HG02763 (cell line): ENCODE measurements around the gene WNT8A.

ENCODE experiments used
- ATAC-seq: cut with Tn5 transposase; IDR thresholded peaks from one replicate; pipeline ENCODE4 v1.9.1; 2021; ENCODE audit warnings: mild to moderate bottlenecking, moderate library complexity; ENCODE audit not compliant: unreplicated experiment

The WNT8A gene

GRCh38 chr5:138082033-138082432 is 1.8 kb upstream of the WNT8A start:
- ATAC-seq: no peak

DNA sequence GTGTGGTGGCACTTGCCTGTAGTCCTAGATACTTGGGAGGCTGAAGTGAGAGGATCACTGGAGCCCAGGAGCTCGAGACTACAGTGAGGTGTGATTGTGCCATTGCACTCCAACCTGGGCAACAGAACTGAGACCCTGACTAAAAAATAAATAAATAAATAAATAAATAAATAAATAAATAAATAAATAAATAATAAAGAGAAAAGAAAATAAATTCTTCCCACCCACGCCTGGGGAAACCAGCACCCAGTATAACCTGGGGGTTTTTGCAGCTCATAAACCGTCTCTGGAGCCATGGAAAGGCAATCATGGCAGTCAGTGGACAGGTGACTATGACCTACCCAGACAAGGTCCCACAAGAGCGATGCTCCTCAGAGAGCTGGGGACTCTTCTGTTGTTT is 7.9 kb downstream of the WNT8A start:
- no peak for ATAC-seq

DNA sequence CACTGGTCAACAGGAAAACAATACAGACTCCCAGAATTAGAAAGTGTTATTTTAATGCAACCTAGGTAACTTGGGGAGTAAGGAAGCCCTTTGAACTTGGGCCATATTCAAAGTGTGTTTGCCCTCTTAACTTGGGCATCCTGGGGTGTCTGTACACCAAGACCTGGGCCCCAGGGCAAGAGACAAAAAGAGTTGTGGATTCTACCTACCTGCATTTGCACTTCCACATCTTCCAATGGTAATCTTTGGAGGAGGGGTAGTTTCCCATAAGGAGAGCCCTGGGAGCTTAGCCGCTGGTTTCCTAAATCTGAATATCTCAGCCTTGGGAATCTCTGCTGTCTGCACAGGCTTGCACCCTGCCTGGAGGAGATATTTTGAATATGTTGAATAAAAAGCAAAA is 8.5 kb downstream of the WNT8A start:
- ATAC-seq: no peak

DNA sequence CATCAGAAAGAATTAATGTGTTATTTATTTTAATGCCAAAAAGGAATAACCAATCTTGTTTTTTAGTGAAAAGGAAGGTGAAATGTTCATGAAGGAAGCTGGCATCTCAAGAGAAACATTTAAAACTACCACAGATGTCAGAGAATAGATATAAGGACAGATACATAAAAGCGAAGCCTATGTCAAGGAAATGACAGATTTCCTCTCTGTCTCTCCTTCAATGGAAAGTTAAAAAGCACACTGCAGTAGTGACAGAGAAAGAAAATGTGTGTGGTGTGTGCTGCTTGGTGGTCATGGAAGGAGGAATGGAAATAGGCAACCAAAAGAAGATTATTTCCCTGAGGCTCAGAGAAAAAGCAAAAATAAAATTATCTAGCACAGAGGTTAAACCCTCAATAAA is 9.2 kb downstream of the WNT8A start:
- no peak for ATAC-seq

DNA sequence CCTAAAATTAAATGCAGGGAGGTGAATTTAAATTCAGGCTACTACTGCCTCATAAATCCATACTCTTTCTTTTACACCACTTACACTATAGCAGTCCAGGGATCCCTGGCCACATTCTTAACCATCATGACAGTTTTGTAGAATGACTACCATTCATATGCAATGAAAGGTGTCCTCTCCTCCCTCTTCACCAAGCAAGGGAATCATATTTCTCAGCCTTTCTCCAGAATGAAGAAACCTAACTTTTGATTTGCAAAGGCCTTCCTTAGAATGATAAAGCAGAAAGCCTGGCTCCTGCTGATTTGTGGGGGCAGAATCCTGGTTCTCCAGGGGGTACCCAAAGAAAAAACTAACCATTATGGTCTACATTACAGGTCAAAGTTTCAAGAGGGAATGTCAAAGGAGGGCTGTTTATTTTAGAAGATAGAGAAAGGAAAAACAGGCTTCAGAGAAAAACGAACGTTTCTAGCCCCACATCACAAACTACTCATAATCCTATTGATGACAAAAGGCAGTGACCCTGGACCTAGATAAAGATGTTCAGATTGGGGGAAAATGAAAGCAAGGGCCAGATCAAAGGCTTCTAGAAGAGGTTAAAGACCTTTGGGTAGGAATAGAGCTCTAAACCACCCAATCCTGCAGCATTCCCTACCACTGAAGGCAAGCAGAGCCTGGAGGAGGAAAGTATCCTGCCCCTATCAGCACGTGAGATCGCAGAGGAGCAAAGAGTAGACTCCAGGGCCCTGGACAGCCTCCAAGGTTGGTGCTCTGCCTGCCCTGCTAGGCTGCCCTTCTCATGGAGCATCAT is 11.5 kb downstream of the WNT8A start:
- ATAC-seq: no peak

- no peak for ATAC-seq
These were observed 12.5 kb downstream of the WNT8A start for GRCh38 chr5:138096363-138096762.

GRCh38 chr5:138096997-138097828 is 13.4 kb downstream of the WNT8A start:
- no peak for ATAC-seq

DNA sequence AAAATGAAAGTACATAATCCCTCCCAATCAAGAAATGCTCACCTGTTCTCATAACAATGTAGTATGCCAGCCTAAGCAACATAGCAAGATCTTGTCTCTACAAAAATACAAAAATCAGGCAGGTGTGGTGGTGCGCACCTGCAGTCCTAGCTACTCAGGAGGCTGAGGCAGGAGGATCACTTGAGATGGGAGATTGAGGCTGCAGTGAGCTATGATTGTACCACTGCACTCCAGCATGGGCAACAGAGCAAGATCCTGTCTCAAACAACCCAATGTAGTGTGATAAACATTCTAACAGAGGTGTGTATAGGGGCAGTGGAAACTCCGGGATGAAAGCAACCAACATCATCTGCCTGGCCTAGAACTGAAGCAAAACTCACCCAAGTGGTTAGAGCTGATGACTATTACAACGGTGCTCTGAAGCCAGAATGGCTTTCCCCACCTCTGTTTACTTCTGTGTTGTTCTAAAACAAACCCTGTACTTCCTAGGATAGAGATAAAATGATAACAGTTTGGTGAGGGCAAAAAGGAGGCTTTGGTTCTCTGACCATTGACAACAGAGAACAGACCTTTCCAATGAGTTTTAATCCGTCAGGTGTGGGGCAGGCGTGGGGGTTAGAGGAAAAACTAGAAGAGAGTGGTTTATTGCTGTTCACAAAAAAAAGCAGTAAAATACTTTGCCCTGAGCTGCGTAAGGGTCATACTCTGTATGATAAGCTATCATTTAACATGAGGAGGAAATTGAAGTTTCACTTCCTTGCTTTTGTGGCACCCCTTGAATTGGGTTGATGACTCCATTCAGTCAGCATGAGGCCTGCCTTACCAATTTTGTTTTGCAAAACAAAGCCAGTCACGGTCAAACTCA is 18.9 kb downstream of the WNT8A start:
- ATAC-seq: no peak

DNA sequence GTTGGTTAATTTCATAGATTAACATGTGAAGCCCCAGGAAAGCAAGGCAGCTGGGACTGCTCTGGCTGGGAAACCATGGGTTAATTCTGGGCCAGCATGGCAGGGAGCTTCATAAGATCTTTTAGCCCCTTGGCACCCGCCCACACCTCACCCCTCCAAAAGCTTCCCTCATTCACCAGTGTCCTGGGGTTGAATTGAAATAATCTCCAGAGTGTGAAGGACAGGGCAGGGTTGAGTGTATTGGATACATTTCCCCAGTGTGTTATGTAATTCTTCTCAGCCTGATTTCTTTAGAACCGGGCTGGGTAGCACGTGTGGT is 19.4 kb downstream of the WNT8A start:
- no peak for ATAC-seq

DNA sequence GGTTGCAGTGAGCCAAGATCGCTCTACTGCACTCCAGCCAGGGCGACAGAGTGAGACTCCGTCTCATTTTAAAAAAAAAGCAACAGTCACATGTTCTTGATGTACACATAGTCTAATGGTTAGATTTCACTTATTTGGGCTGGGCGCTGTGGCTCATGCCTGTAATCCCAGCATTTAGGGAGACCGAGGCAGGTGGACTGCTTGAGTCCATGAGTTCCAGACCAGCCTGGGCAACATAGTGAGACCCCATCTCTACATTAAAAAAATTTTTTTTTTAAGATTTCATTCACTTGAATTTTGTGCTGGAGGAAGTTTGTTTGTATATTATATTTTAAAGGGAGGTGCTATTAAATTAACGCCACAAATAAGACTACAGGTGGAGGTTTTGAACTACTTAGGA is 21.9 kb downstream of the WNT8A start:
- no peak for ATAC-seq

GRCh38 chr5:138107213-138107612 is 23.4 kb downstream of the WNT8A start:
- ATAC-seq: no peak

GRCh38 chr5:138109463-138110265 is 25.8 kb downstream of the WNT8A start:
- no peak for ATAC-seq

- ATAC-seq: no peak
These were observed 26.6 kb downstream of the WNT8A start for GRCh38 chr5:138110266-138110963.

GRCh38 chr5:138111181-138111580 is 27.3 kb downstream of the WNT8A start:
- ATAC-seq: no peak

DNA sequence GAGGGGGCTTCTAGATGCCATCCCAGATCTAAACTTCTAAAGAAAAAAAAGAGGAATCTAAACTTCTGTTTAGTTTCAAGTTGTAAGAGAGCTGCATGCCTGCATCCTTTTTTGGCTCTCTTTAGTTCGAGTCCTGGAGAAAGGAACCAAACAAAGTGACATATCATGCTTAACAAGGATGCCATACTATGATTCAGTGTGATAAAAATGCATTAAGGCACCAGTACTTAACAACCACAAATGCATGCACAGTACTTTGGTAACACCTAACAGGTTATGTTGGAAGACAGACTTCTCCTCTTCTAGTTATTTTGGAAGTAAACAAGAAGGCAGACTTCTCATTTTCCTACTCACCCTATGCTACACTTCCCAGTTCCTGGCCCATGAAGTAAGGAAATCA is 28.1 kb downstream of the WNT8A start:
- ATAC-seq: no peak

DNA sequence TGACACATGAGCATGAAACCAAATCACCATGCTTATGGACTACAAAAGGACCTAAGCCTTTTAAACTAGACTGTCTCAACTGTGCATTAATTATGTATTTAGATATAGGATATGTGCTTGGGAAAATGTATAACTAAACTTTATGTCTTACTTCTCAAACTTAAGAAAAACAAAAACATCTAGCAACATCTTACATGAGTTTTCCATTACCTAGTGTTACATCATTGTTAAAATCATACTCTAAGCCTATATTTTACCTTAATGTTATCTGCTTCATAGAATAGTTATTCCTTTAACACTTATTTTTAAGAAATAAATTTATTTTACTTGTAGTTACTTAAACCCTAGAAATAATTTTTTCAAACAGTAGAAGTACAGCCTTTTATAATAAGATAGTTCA is 31.4 kb downstream of the WNT8A start:
- ATAC-seq: no peak

GRCh38 chr5:138128334-138128733 is 44.5 kb downstream of the WNT8A start:
- no peak for ATAC-seq

GRCh38 chr5:138129347-138129746 is 45.5 kb downstream of the WNT8A start:
- no peak for ATAC-seq

DNA sequence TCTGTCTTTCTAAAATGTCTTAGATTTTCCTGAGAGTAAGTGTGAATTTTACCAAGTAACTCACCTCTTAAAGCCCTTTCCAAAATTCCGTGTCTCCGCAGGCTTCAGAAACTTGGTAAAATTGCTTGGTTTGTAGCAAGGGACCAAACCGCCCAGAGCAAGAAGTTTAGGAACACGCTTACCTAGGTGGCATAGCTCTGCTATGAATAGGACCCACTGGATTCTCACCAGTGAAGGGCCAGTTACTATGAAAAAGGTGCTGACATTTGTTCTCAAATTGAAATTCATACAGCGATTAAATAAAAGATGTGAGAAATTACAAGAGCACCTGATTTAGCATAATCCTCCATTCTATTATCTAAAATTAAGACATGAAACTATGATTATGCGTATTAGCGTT is 48.7 kb downstream of the WNT8A start:
- ATAC-seq: no peak
